CD4-positive, alpha-beta T cell (primary cell): Measurements from ENCODE around the gene TNS1. TPM values are rescaled to one million over a fixed set of nuclear protein-coding genes. Genes with fewer than 3 reads are reported as not detected.
A peak's percentile ranks its signal among the peaks of the same experiment; 100 is the strongest.

Experiments used
- ATAC-seq: fragments of 200-7000 bp; cut with Tn5 transposase; one replicate; pipeline ENCODE4 v1.10.0; 2022; ENCODE audit warnings: mild to moderate bottlenecking; ENCODE audit not compliant: poor library complexity
- CTCF ChIA-PET: fragments of 350-600 bp; sonication (Branson Sonifier 250); formaldehyde crosslinking; loops from one replicate; lab custom pipeline; 2021; ENCODE audit warnings: antibody characterized with exemption, inconsistent platforms; lab: Charles Lee
- POLR2A ChIA-PET: fragments of 350-600 bp; sonication (Branson Sonifier 250); formaldehyde crosslinking; loops from one replicate; lab custom pipeline; 2021; ENCODE audit warnings: antibody characterized with exemption, inconsistent platforms; lab: Charles Lee
- DNase-seq, 14 experiments: peaks; one replicate each; pipeline ENCODE4 v3.0.0-alpha.2; 2013 to 2020; ENCODE audit warnings: mixed read lengths in 2 of 14
- H3K27ac ChIP-seq, 2 donors: one replicate each; pipeline versions ENCODE4 v1.5.1 to v1.7.0; 2013; ENCODE audit warnings: low read length in 2 of 2, low read depth in 1 of 2, mild to moderate bottlenecking in 1 of 2
- H3K27me3 ChIP-seq, 2 experiments: 1 replicate in 1 of 2; 2 replicates in 1 of 2; pipeline versions ENCODE4 v1.6.1 to v1.7.0; 2013; ENCODE audit warnings: low read length in 2 of 2, control low read depth in 1 of 2, mild to moderate bottlenecking in 1 of 2, moderate library complexity in 1 of 2; ENCODE audit not compliant: insufficient read depth in 2 of 2, control insufficient read depth in 1 of 2
- H3K36me3 ChIP-seq: one replicate; pipeline ENCODE4 v1.6.1; 2013; ENCODE audit warnings: low read length, control low read depth; ENCODE audit not compliant: insufficient read depth
- H3K4me1 ChIP-seq: one replicate; pipeline ENCODE4 v1.6.1; 2013; ENCODE audit warnings: low read length, control low read depth; ENCODE audit not compliant: insufficient read depth
- H3K4me3 ChIP-seq: one replicate; pipeline ENCODE4 v1.5.1; 2013; ENCODE audit warnings: mild to moderate bottlenecking, low read length, moderate library complexity
- H3K9me3 ChIP-seq, 2 experiments: 1 replicate in 1 of 2; 2 replicates in 1 of 2; pipeline versions ENCODE4 v1.6.1 to v1.7.0; 2013; ENCODE audit warnings: low read length in 2 of 2, mild to moderate bottlenecking in 2 of 2, control low read depth in 1 of 2, moderate library complexity in 1 of 2; ENCODE audit not compliant: control insufficient read depth in 1 of 2, insufficient read depth in 1 of 2
- H3K27ac Mint-ChIP-seq: one replicate; pipeline ENCODE4 v1.8.0; 2020; ENCODE audit warnings: mixed read lengths
- H3K27me3 Mint-ChIP-seq: one replicate; pipeline ENCODE4 v1.8.0; 2021; ENCODE audit warnings: mixed read lengths
- H3K36me3 Mint-ChIP-seq: one replicate; pipeline ENCODE4 v1.8.0; 2021; ENCODE audit warnings: low read depth, mixed read lengths
- H3K4me1 Mint-ChIP-seq: one replicate; pipeline ENCODE4 v1.8.0; 2021; ENCODE audit warnings: low read depth, mixed read lengths
- H3K4me3 Mint-ChIP-seq: one replicate; pipeline ENCODE4 v1.8.0; 2020; ENCODE audit warnings: mild to moderate bottlenecking, mixed read lengths
- H3K9me3 Mint-ChIP-seq: one replicate; pipeline ENCODE4 v1.8.0; 2020; ENCODE audit warnings: mixed read lengths
- intact Hi-C, 2 experiments: fragments of 100-400 bp; cut with DNase I in 1 of 2; cut with micrococcal nuclease in 1 of 2; formaldehyde crosslinking; loops; one replicate each; pipeline versions ENCODE4 v1.15.1 to v1.9.0; 2023 to 2025; cut with DNase I, micrococcal nuclease
- total RNA-seq, 174 experiments: library from RNA in 2 of 174; stranded (reverse) in 2 of 174; gene quantifications; one replicate each; pipeline ENCODE4 v1.2.3 and lab custom pipeline; 2021 to 2026
- TF ChIP-seq, protein P1 (sequence below): fragments of 200-600 bp; IDR thresholded peaks from one replicate; pipeline ENCODE4 v1.8.0; 2022; ENCODE audit warnings: antibody characterized with exemption, mild to moderate bottlenecking

The TNS1 gene
- total RNA-seq, 2 experiments from 2014 or later, result 0.25 to 0.34 TPM

DNA sequence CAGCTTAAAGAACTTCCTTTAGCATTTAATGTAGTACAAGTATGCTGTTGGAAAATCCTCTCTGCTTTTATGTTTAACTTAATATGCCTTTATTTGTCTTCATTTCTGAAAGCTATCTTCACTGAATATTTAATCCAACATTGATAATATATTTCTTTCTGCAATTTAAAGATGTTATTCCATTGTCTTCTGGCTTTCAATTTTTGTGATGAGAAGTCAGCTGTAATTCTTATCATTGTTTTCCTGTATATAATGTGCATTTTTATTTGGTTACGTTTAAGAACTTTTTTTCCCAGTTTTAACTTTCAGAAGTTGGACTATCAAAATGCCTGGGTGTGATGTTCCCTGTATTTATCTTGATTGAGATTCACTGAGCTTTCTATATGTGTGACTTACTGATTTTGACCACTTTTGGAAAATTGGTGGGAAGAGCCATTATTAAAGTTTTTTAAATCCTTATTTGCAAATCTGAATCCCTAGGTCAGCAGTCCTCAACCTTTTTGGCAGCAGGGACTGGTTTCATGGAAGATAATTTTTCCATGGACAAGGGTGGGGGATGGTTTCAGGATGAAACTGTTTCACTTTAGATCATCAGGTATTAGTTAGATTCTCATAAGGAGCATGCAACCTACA, 241.0 kb downstream of the TNS1 start:
- Histone ChIP-seq H3K4me3 (no peak overlapping the region), H3K27ac (no peak overlapping the region), H3K27me3 (peaks cover 0 to 2% of the 10 kb centered on the region in 2 experiments), H3K9me3 (peaks cover 4 to 19% of the 10 kb centered on the region in 2 experiments), H3K4me1 (peaks cover 2% of the 10 kb centered on the region), H3K36me3 (no peaks in the 10 kb centered on the region)
- peaks cover 5% of the 10 kb centered on the region for H3K9me3 Mint-ChIP-seq
- TF ChIP-seq, protein P1, sequence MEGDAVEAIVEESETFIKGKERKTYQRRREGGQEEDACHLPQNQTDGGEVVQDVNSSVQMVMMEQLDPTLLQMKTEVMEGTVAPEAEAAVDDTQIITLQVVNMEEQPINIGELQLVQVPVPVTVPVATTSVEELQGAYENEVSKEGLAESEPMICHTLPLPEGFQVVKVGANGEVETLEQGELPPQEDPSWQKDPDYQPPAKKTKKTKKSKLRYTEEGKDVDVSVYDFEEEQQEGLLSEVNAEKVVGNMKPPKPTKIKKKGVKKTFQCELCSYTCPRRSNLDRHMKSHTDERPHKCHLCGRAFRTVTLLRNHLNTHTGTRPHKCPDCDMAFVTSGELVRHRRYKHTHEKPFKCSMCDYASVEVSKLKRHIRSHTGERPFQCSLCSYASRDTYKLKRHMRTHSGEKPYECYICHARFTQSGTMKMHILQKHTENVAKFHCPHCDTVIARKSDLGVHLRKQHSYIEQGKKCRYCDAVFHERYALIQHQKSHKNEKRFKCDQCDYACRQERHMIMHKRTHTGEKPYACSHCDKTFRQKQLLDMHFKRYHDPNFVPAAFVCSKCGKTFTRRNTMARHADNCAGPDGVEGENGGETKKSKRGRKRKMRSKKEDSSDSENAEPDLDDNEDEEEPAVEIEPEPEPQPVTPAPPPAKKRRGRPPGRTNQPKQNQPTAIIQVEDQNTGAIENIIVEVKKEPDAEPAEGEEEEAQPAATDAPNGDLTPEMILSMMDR, result no peak
- H3K27ac Mint-ChIP-seq, result no peak overlapping the region
- ATAC-seq, result no peak
- peaks cover 14% of the 10 kb centered on the region for H3K27me3 Mint-ChIP-seq
- no peak overlapping the region for H3K4me3 Mint-ChIP-seq
- CTCF ChIA-PET, result no interaction called here
- intact Hi-C loops, result no loop called here
- H3K36me3 Mint-ChIP-seq, result peaks cover 4% of the 10 kb centered on the region
- peaks cover 4% of the 10 kb centered on the region for H3K4me1 Mint-ChIP-seq
- POLR2A ChIA-PET, result no interaction called here
- DNase-seq, result no peak

DNA sequence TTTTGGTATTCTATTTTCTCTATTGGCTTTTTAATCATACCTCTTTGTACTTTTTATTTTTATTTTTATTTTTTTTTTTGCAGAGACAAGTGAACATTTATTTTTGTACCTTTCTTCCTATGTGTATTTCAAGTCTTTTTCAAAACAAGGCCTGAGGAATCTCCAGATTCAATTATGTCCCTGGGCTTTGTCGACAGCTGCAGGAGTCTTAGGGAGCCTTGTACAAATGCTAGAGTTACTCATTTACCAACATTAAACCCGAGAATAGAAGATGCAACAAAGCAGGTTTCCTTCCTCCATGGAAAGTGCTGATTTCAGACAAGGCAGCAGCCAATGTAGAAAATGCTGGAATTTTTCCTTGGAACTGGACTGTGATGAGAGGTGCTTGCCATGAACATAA, 242.8 kb downstream of the TNS1 start:
- H3K9me3 ChIP-seq, result peaks cover 4 to 19% of the 10 kb centered on the region in 2 experiments
- CTCF ChIA-PET, result no interaction called here
- H3K4me3 ChIP-seq, result no peak overlapping the region
- intact Hi-C loops, result no loop called here
- TF ChIP-seq, protein P1, result no peak
- peaks cover 0 to 7% of the 10 kb centered on the region in 2 experiments for H3K27me3 ChIP-seq
- no peaks in the 10 kb centered on the region for H3K36me3 ChIP-seq
- Mint-ChIP-seq H3K4me1 (peaks cover 19% of the 10 kb centered on the region), H3K36me3 (peaks cover 4% of the 10 kb centered on the region), H3K9me3 (peaks cover 5% of the 10 kb centered on the region), H3K27me3 (peaks cover 10% of the 10 kb centered on the region), H3K27ac (no peak overlapping the region), H3K4me3 (no peak overlapping the region)
- ATAC-seq, result no peak
- DNase-seq, result no peak
- peaks cover 19% of the 10 kb centered on the region for H3K4me1 ChIP-seq
- H3K27ac ChIP-seq, result no peak overlapping the region
- POLR2A ChIA-PET, result no interaction called here

DNA sequence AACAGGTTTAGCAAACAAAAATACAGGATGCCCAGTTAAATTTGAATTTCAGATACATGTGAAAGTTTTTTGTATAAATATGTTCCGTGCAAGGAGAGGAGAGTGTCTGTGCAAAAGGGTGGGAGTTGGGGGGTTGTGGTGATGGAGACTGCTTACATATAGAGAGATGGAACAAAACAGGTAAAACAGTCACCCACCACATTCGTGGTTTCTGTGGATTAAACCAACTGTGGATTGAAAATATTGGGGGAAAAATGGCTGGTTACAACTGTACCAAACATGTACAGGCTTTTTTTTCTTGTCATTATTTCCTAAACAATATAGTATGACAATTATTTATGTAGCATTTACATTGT, 245.7 kb downstream of the TNS1 start:
- H3K27me3 ChIP-seq, result peaks cover 0 to 7% of the 10 kb centered on the region in 2 experiments
- peaks cover 19% of the 10 kb centered on the region for H3K4me1 ChIP-seq
- Mint-ChIP-seq H3K36me3 (peaks cover 4% of the 10 kb centered on the region), H3K4me3 (peak overlapping the region; percentile 32), H3K27ac (no peak overlapping the region), H3K9me3 (peaks cover 5% of the 10 kb centered on the region), H3K27me3 (peaks cover 10% of the 10 kb centered on the region), H3K4me1 (peaks cover 30% of the 10 kb centered on the region)
- H3K4me3 ChIP-seq, result no peak overlapping the region
- intact Hi-C loops, result no loop called here
- H3K27ac ChIP-seq, result no peak overlapping the region
- DNase-seq (no peak), ATAC-seq (no peak)
- POLR2A ChIA-PET, result no interaction called here
- TF ChIP-seq, protein P1, result no peak
- CTCF ChIA-PET, result no interaction called here
- peaks cover 1 to 7% of the 10 kb centered on the region in 2 experiments for H3K9me3 ChIP-seq
- no peaks in the 10 kb centered on the region for H3K36me3 ChIP-seq
